GM12891 (cell line): ENCODE measurements around the gene SLC66A2.
A peak's percentile ranks its signal among the peaks of the same experiment; 100 is the strongest.

Experiments used
- DNase-seq: peaks from one replicate; pipeline ENCODE4 v3.0.0; 2011; ENCODE audit warnings: low spot score; ENCODE audit not compliant: insufficient read length
- FAIRE-seq: peaks from 2 replicates; lab custom pipeline; 2011; peaks lifted over from hg19 to GRCh38; lab: Jason Lieb, UNC
- PAX5 ChIP-seq: IDR thresholded peaks from 2 replicates; pipeline ENCODE4 v1.6.1; 2011; ENCODE audit warnings: low read length, moderate library complexity, mild to moderate bottlenecking; ENCODE audit not compliant: insufficient read depth, severe bottlenecking
- POLR2A ChIP-seq: IDR thresholded peaks from 2 replicates; pipeline ENCODE4 v1.6.1; 2011; ENCODE audit warnings: low read depth, low read length, control low read depth
- POLR2AphosphoS5 ChIP-seq: IDR thresholded peaks from 2 replicates; pipeline ENCODE4 v1.6.1; 2011; ENCODE audit warnings: low read depth, low read length, control low read depth
- POU2F2 ChIP-seq: IDR thresholded peaks from 2 replicates; pipeline ENCODE4 v1.6.1; 2011; ENCODE audit warnings: low read depth, mild to moderate bottlenecking, control low read depth, low read length, moderate library complexity
- SPI1 ChIP-seq: IDR thresholded peaks from 2 replicates; pipeline ENCODE4 v1.6.1; 2011; ENCODE audit warnings: low read depth, low read length, control low read depth
- TAF1 ChIP-seq: IDR thresholded peaks from 2 replicates; pipeline ENCODE4 v1.6.1; 2011; ENCODE audit warnings: low read depth, low read length, control low read depth

The SLC66A2 gene

DNA sequence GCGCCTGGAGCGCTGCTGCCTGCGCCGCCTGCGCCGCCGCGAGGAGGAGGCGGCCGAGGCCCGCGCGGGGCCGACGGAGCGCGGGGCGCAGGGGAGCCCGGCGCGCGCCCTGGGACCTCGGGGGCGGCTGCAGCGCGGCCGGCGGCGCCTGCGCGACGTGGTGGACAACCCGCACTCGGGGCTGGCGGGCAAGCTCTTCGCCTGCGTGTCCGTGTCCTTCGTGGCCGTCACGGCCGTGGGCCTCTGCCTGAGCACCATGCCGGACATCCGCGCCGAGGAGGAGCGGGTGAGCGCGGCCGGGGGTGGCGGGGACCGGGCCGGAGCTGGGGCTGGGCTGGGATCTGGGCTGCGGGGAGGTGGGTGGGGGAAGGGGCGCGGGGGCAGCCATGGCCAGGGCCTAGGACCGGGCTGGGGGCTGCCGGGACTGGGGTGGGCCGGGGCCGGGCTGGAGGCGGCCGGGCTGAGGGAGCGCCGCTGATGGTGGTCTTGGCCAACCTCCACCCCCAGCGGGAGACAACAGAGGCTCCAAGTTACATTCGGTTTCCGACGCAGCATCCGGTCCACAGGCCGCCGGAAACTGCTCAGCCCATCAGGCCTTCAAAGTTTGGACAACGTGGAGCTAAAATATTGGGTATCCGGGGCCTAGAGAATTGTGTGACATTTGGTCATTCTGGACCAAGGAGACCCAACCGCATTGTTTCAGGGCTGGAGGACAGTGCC is 87.3 kb downstream of the SLC66A2 start:
- no peak for TF ChIP-seq POLR2A
- TF ChIP-seq SPI1, result no peak
- no peak for TF ChIP-seq TAF1
- TF ChIP-seq POLR2AphosphoS5, result no peak
- no peak for TF ChIP-seq POU2F2
- no peak for TF ChIP-seq PAX5
- DNase-seq (no peak), FAIRE-seq (no peak)

GRCh38 chr18:79863161-79864005 is 88.1 kb downstream of the SLC66A2 start:
- FAIRE-seq (no peak), DNase-seq (no peak)
- no peak for TF ChIP-seq PAX5

GRCh38 chr18:79862562-79862961 is 88.9 kb downstream of the SLC66A2 start:
- no peak for DNase-seq
- no peak for FAIRE-seq
- TF ChIP-seq POU2F2 (no peak), SPI1 (no peak), POLR2AphosphoS5 (no peak), POLR2A (no peak), TAF1 (no peak), PAX5 (no peak)

GRCh38 chr18:79861687-79862086 is 89.8 kb downstream of the SLC66A2 start:
- TF ChIP-seq POLR2AphosphoS5, result no peak
- no peak for TF ChIP-seq SPI1
- TF ChIP-seq PAX5, result no peak
- no peak for TF ChIP-seq POU2F2
- no peak for TF ChIP-seq TAF1
- TF ChIP-seq POLR2A, result no peak
- DNase-seq (no peak), FAIRE-seq (no peak)

- DNase-seq (no peak), FAIRE-seq (no peak)
- TF ChIP-seq POLR2AphosphoS5, result no peak
- no peak for TF ChIP-seq TAF1
- TF ChIP-seq PAX5, result no peak
Measured at GRCh38 chr18:79859314-79859713, 92.1 kb downstream of the SLC66A2 start.

GRCh38 chr18:79857082-79857671 is 94.3 kb downstream of the SLC66A2 start:
- FAIRE-seq (no peak), DNase-seq (no peak)
- no peak for TF ChIP-seq POLR2A
- no peak for TF ChIP-seq PAX5
- TF ChIP-seq POLR2AphosphoS5, result no peak
- TF ChIP-seq POU2F2, result no peak
- TF ChIP-seq SPI1, result no peak
- TF ChIP-seq TAF1, result no peak

- DNase-seq (peak; percentile 65), FAIRE-seq (peak; percentile 26)
- TF ChIP-seq POLR2AphosphoS5, result no peak
- no peak for TF ChIP-seq POLR2A
- TF ChIP-seq POU2F2, result no peak
- no peak for TF ChIP-seq SPI1
Measured at GRCh38 chr18:79856119-79857007, 95.1 kb downstream of the SLC66A2 start.

GRCh38 chr18:79855147-79855933 is 96.1 kb downstream of the SLC66A2 start:
- TF ChIP-seq SPI1 (peak; percentile 11; the same call in 1 of the 2 replicates), POLR2A (no peak)
- DNase-seq (peak; percentile 63), FAIRE-seq (peak; percentile 43)

- TF ChIP-seq POU2F2, result no peak
- FAIRE-seq (no peak), DNase-seq (no peak)
Measured at GRCh38 chr18:79853993-79854364, 97.5 kb downstream of the SLC66A2 start.
